HEK293 (cell line): ENCODE measurements around the gene MYZAP.

Experiments used
- CTCF ChIA-PET: fragments of 350-600 bp; formaldehyde crosslinking; extraction: SDS; loops from one replicate; lab custom pipeline; 2021; ENCODE audit warnings: antibody characterized with exemption; lab: Yijun Ruan, JAX
- POLR2A ChIA-PET: fragments of 300-600 bp; formaldehyde crosslinking; extraction: SDS; loops from one replicate; lab custom pipeline; 2020; ENCODE audit warnings: antibody characterized with exemption, inconsistent platforms; lab: Yijun Ruan, JAX
- H3K27ac ChIP-seq: fragments of 200-500 bp; sonication (Bioruptor generic); 2 replicates; pipeline ENCODE4 v1.5.1; 2014; ENCODE audit warnings: low read depth, low read length, control low read depth, inconsistent platforms; ENCODE audit errors: extremely low read depth
- H3K36me3 ChIP-seq, 2 experiments: fragments of 200-500 bp in 1 of 2; sonication (Bioruptor generic) in 1 of 2; 1 replicate in 1 of 2; 2 replicates in 1 of 2; pipeline ENCODE4 v1.5.1; 2014 to 2017; ENCODE audit warnings: inconsistent platforms in 2 of 2, low read length in 2 of 2; ENCODE audit not compliant: control insufficient read depth in 2 of 2, insufficient read depth in 1 of 2
- H3K4me1 ChIP-seq: fragments of 200-500 bp; sonication (Bioruptor generic); 2 replicates; pipeline ENCODE4 v1.5.1; 2014; ENCODE audit warnings: mild to moderate bottlenecking, low read length, inconsistent platforms; ENCODE audit not compliant: control insufficient read depth, insufficient read depth
- H3K4me3 ChIP-seq: 2 replicates; pipeline ENCODE4 v1.5.1; 2011; ENCODE audit warnings: low read depth, mild to moderate bottlenecking, control low read depth, low read length, moderate library complexity
- H3K9me3 ChIP-seq: fragments of 200-500 bp; sonication (Bioruptor generic); 2 replicates; pipeline ENCODE4 v1.5.1; 2014; ENCODE audit warnings: low read depth, low read length, inconsistent platforms; ENCODE audit not compliant: control insufficient read depth, insufficient read depth
- BCL11B ChIP-seq: fragments of 450-650 bp; formaldehyde crosslinking; IDR thresholded peaks from 2 replicates; pipeline ENCODE4 v1.5.1; 2016; ENCODE audit warnings: low read depth, missing biosample characterization, missing genetic modification characterization
- HOXA7 ChIP-seq: sonication (generic); formaldehyde crosslinking; IDR thresholded peaks from 2 replicates; pipeline ENCODE4 v1.8.1; 2022; ENCODE audit warnings: missing genetic modification reagents, borderline replicate concordance
- HOXD13 ChIP-seq: sonication (generic); formaldehyde crosslinking; IDR thresholded peaks from 2 replicates; pipeline ENCODE4 v1.8.0; 2022; ENCODE audit warnings: missing genetic modification reagents, borderline replicate concordance
- PRDM1 ChIP-seq: fragments of 450-650 bp; formaldehyde crosslinking; IDR thresholded peaks from 2 replicates; pipeline ENCODE4; 2016; ENCODE audit warnings: missing biosample characterization, missing genetic modification characterization
- SP7 ChIP-seq: fragments of 450-650 bp; formaldehyde crosslinking; IDR thresholded peaks from 2 replicates; pipeline ENCODE4 v1.5.1; 2016; ENCODE audit warnings: missing biosample characterization, missing genetic modification characterization
- ZBTB1 ChIP-seq: fragments of 450-650 bp; formaldehyde crosslinking; IDR thresholded peaks from 2 replicates; pipeline ENCODE4 v1.5.1; 2016; ENCODE audit warnings: missing biosample characterization, missing genetic modification characterization
- ZBTB17 ChIP-seq: fragments of 450-650 bp; formaldehyde crosslinking; IDR thresholded peaks from 2 replicates; pipeline ENCODE4 v1.5.1; 2016; ENCODE audit warnings: missing biosample characterization, missing genetic modification characterization
- ZBTB8A ChIP-seq: fragments of 450-650 bp; formaldehyde crosslinking; IDR thresholded peaks from 2 replicates; pipeline ENCODE4 v1.5.1; 2016; ENCODE audit warnings: missing biosample characterization, missing genetic modification characterization
- ZFP69B ChIP-seq: fragments of 450-650 bp; formaldehyde crosslinking; IDR thresholded peaks from 2 replicates; pipeline ENCODE4 v1.5.1; 2016; ENCODE audit warnings: missing biosample characterization, missing genetic modification characterization
- ZIC2 ChIP-seq: fragments of 450-650 bp; formaldehyde crosslinking; IDR thresholded peaks from 2 replicates; pipeline ENCODE4 v1.5.1; 2016; ENCODE audit warnings: missing biosample characterization, missing genetic modification characterization
- ZNF16 ChIP-seq: fragments of 450-650 bp; formaldehyde crosslinking; IDR thresholded peaks from 2 replicates; pipeline ENCODE4 v1.5.1; 2016; ENCODE audit warnings: low read depth, missing biosample characterization, missing genetic modification characterization
- ZNF311 ChIP-seq: fragments of 450-650 bp; formaldehyde crosslinking; IDR thresholded peaks from 2 replicates; pipeline ENCODE4 v1.5.1; 2017; ENCODE audit warnings: missing biosample characterization, missing genetic modification characterization, borderline replicate concordance
- ZNF501 ChIP-seq: fragments of 450-650 bp; formaldehyde crosslinking; IDR thresholded peaks from 2 replicates; pipeline ENCODE4 v1.5.1; 2016; ENCODE audit warnings: missing biosample characterization, missing genetic modification characterization
- ZNF560 ChIP-seq: fragments of 450-650 bp; formaldehyde crosslinking; IDR thresholded peaks from 2 replicates; pipeline ENCODE4 v1.5.1; 2017; ENCODE audit warnings: missing biosample characterization, missing genetic modification characterization, borderline replicate concordance
- ZNF791 ChIP-seq: fragments of 450-650 bp; formaldehyde crosslinking; IDR thresholded peaks from 2 replicates; pipeline ENCODE4 v1.5.1; 2016; ENCODE audit warnings: missing biosample characterization, missing genetic modification characterization
- ZXDB ChIP-seq: fragments of 450-650 bp; formaldehyde crosslinking; IDR thresholded peaks from 2 replicates; pipeline ENCODE4 v1.5.1; 2016; ENCODE audit warnings: missing biosample characterization, missing genetic modification characterization
- TF ChIP-seq, protein P1 (sequence below): fragments of 450-650 bp; formaldehyde crosslinking; IDR thresholded peaks from 2 replicates; pipeline ENCODE4 v1.5.0; 2017; ENCODE audit warnings: missing biosample characterization, missing genetic modification characterization, borderline replicate concordance
- TF ChIP-seq, protein P2 (sequence below): fragments of 450-650 bp; formaldehyde crosslinking; IDR thresholded peaks from 2 replicates; pipeline ENCODE4 v1.5.1; 2016; ENCODE audit warnings: missing biosample characterization, missing genetic modification characterization
- TF ChIP-seq, protein P3 (sequence below): fragments of 450-650 bp; IDR thresholded peaks from 2 replicates; pipeline ENCODE4 v1.5.1; 2018; ENCODE audit warnings: missing biosample characterization, mild to moderate bottlenecking, missing genetic modification characterization
- TF ChIP-seq, protein P4 (sequence below): fragments of 450-650 bp; formaldehyde crosslinking; IDR thresholded peaks from 2 replicates; pipeline ENCODE4 v1.5.1; 2017; ENCODE audit warnings: missing biosample characterization, missing genetic modification characterization
- TF ChIP-seq, protein P5 (sequence below): fragments of 450-650 bp; formaldehyde crosslinking; conservative IDR thresholded peaks from 2 replicates; pipeline ENCODE4 v1.5.1; 2016; ENCODE audit warnings: low read depth, missing biosample characterization, missing genetic modification characterization

Gene MYZAP

DNA sequence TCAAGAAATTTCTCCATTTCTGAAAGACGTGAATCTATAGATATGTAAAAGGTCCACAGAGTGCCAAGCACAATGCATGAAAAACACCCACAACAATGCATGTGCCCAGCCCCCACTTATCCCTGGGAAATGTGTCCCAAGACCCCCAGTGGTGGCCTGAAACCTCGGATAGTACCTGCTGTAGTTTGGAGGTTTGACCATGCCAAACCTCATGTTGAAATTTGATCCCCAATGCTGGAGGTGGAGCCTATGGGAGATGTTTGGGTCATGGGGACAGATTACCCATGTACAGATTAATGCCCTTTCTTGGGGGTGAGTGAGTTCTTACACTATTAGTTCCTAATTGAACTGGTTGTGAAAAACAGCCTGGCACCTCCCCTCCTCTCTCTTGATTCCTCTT is 21.4 kb upstream of the MYZAP start:
- ChIA-PET POLR2A (no interaction called here), CTCF (no interaction called here)
- no peaks in the 10 kb centered on the region for H3K4me1 ChIP-seq
- H3K9me3 ChIP-seq, result no peaks in the 10 kb centered on the region
- TF ChIP-seq ZNF560 (no peak), ZNF311 (no peak), BCL11B (tag by site-specific recombination) (no peak), ZBTB17 (tag by site-specific recombination) (no peak), HOXD13 (CRISPR knock-in tag) (no peak), ZBTB8A (no peak), ZNF501 (tag by site-specific recombination) (no peak), ZFP69B (tag by site-specific recombination) (no peak), ZIC2 (tag by site-specific recombination) (no peak), ZNF16 (tag by site-specific recombination) (no peak), ZNF791 (tag by site-specific recombination) (no peak), HOXA7 (CRISPR knock-in tag) (no peak), ZBTB1 (tag by site-specific recombination) (no peak), ZXDB (no peak), SP7 (tag by site-specific recombination) (no peak), PRDM1 (no peak)
- TF ChIP-seq, protein P1, sequence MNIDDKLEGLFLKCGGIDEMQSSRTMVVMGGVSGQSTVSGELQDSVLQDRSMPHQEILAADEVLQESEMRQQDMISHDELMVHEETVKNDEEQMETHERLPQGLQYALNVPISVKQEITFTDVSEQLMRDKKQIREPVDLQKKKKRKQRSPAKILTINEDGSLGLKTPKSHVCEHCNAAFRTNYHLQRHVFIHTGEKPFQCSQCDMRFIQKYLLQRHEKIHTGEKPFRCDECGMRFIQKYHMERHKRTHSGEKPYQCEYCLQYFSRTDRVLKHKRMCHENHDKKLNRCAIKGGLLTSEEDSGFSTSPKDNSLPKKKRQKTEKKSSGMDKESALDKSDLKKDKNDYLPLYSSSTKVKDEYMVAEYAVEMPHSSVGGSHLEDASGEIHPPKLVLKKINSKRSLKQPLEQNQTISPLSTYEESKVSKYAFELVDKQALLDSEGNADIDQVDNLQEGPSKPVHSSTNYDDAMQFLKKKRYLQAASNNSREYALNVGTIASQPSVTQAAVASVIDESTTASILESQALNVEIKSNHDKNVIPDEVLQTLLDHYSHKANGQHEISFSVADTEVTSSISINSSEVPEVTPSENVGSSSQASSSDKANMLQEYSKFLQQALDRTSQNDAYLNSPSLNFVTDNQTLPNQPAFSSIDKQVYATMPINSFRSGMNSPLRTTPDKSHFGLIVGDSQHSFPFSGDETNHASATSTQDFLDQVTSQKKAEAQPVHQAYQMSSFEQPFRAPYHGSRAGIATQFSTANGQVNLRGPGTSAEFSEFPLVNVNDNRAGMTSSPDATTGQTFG, result no peak
- TF ChIP-seq, protein P2, sequence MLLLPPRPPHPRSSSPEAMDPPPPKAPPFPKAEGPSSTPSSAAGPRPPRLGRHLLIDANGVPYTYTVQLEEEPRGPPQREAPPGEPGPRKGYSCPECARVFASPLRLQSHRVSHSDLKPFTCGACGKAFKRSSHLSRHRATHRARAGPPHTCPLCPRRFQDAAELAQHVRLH (tag by site-specific recombination), result no peak
- TF ChIP-seq, protein P3, sequence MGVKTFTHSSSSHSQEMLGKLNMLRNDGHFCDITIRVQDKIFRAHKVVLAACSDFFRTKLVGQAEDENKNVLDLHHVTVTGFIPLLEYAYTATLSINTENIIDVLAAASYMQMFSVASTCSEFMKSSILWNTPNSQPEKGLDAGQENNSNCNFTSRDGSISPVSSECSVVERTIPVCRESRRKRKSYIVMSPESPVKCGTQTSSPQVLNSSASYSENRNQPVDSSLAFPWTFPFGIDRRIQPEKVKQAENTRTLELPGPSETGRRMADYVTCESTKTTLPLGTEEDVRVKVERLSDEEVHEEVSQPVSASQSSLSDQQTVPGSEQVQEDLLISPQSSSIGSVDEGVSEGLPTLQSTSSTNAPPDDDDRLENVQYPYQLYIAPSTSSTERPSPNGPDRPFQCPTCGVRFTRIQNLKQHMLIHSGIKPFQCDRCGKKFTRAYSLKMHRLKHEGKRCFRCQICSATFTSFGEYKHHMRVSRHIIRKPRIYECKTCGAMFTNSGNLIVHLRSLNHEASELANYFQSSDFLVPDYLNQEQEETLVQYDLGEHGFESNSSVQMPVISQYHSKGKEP (tag by site-specific recombination), result no peak
- TF ChIP-seq, protein P4, sequence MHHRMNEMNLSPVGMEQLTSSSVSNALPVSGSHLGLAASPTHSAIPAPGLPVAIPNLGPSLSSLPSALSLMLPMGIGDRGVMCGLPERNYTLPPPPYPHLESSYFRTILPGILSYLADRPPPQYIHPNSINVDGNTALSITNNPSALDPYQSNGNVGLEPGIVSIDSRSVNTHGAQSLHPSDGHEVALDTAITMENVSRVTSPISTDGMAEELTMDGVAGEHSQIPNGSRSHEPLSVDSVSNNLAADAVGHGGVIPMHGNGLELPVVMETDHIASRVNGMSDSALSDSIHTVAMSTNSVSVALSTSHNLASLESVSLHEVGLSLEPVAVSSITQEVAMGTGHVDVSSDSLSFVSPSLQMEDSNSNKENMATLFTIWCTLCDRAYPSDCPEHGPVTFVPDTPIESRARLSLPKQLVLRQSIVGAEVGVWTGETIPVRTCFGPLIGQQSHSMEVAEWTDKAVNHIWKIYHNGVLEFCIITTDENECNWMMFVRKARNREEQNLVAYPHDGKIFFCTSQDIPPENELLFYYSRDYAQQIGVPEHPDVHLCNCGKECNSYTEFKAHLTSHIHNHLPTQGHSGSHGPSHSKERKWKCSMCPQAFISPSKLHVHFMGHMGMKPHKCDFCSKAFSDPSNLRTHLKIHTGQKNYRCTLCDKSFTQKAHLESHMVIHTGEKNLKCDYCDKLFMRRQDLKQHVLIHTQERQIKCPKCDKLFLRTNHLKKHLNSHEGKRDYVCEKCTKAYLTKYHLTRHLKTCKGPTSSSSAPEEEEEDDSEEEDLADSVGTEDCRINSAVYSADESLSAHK (tag by site-specific recombination), result no peak
- H3K36me3 ChIP-seq, result no peaks in the 10 kb centered on the region
- H3K27ac ChIP-seq, result no peak overlapping the region
- no peak overlapping the region for H3K4me3 ChIP-seq

DNA sequence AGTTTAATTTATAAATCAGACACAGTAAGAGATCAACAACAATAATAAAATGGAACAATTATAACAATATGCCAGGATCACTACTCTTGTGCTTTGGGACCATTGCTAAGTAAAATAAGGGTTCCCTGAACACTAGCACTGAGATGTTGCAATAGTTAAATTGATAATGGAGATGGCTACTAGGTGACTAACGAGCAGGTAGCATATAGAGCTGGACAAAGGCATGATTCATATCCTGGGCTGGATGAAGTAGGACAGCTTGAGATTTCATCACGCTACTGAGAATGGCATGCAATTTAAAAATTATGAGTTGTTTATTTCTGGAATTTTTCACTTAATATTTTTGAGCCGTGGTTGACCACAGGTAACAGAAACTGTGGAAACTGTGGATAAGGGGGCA is 20.7 kb upstream of the MYZAP start:
- ChIA-PET POLR2A (no interaction called here), CTCF (interaction anchor here (0.8 kb wide), 1 partner anchor 9 kb away, joined by 3 read pairs; no protein-coding TSS in a partner anchor)
- H3K27ac ChIP-seq, result no peak overlapping the region
- H3K4me3 ChIP-seq, result no peak overlapping the region
- no peaks in the 10 kb centered on the region for H3K4me1 ChIP-seq
- H3K36me3 ChIP-seq, result no peaks in the 10 kb centered on the region
- H3K9me3 ChIP-seq, result no peaks in the 10 kb centered on the region
- TF ChIP-seq, protein P1, result no peak
- TF ChIP-seq BCL11B (tag by site-specific recombination) (no peak), ZNF791 (tag by site-specific recombination) (no peak), ZFP69B (tag by site-specific recombination) (no peak)
- TF ChIP-seq, protein P5, sequence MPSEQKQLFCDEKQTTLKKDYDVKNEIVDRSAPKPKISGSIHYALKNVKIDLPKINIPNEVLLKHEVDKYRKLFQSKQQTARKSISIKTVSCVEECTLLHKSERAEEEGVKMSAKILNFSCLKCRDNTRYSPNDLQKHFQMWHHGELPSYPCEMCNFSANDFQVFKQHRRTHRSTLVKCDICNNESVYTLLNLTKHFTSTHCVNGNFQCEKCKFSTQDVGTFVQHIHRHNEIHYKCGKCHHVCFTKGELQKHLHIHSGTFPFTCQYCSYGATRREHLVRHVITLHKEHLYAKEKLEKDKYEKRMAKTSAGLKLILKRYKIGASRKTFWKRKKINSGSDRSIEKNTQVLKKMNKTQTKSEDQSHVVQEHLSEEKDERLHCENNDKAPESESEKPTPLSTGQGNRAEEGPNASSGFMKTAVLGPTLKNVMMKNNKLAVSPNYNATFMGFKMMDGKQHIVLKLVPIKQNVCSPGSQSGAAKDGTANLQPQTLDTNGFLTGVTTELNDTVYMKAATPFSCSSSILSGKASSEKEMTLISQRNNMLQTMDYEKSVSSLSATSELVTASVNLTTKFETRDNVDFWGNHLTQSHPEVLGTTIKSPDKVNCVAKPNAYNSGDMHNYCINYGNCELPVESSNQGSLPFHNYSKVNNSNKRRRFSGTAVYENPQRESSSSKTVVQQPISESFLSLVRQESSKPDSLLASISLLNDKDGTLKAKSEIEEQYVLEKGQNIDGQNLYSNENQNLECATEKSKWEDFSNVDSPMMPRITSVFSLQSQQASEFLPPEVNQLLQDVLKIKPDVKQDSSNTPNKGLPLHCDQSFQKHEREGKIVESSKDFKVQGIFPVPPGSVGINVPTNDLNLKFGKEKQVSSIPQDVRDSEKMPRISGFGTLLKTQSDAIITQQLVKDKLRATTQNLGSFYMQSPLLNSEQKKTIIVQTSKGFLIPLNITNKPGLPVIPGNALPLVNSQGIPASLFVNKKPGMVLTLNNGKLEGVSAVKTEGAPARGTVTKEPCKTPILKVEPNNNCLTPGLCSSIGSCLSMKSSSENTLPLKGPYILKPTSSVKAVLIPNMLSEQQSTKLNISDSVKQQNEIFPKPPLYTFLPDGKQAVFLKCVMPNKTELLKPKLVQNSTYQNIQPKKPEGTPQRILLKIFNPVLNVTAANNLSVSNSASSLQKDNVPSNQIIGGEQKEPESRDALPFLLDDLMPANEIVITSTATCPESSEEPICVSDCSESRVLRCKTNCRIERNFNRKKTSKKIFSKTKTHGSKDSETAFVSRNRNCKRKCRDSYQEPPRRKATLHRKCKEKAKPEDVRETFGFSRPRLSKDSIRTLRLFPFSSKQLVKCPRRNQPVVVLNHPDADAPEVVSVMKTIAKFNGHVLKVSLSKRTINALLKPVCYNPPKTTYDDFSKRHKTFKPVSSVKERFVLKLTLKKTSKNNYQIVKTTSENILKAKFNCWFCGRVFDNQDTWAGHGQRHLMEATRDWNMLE (tag by site-specific recombination), result no peak
